Uterus (tissue), 4 donors: ENCODE results near the gene ARHGEF26. TPM values are rescaled to one million over a fixed set of nuclear protein-coding genes. Genes with fewer than 3 reads are reported as not detected.

Source experiments
- DNase-seq, 2 donors: peaks; one replicate each; pipeline ENCODE4 v3.0.0-alpha.2; 2019 to 2020
- H3K27ac ChIP-seq, 2 donors: fragments of 200-600 bp; sonication (generic); 1 replicate in 1 of 2; 2 replicates in 1 of 2; pipeline ENCODE4 v1.5.1; 2016 to 2018
- H3K27me3 ChIP-seq, 2 donors: fragments of 200-600 bp; sonication (generic); one replicate each; pipeline ENCODE4 v1.5.1; 2018 to 2019; ENCODE audit warnings: control low read depth in 1 of 2
- H3K36me3 ChIP-seq, 2 donors: fragments of 200-600 bp; sonication (generic); one replicate each; pipeline ENCODE4 v1.5.1; 2019; ENCODE audit warnings: control low read depth in 1 of 2
- H3K4me1 ChIP-seq, 2 donors: fragments of 200-600 bp; sonication (generic); one replicate each; pipeline ENCODE4 v1.5.1; 2018 to 2019; ENCODE audit warnings: control low read depth in 1 of 2
- H3K4me3 ChIP-seq, 2 donors: fragments of 200-600 bp; sonication (generic); 1 replicate in 1 of 2; 2 replicates in 1 of 2; pipeline ENCODE4 v1.5.1; 2018 to 2019; ENCODE audit warnings: mild to moderate bottlenecking in 1 of 2
- H3K9me3 ChIP-seq, 2 donors: fragments of 200-600 bp; sonication (generic); one replicate each; pipeline ENCODE4 v1.5.1; 2019; ENCODE audit warnings: control low read depth in 1 of 2
- CTCF ChIP-seq, 4 experiments: fragments of 200-600 bp in 2 of 4; fragments of 450-650 bp in 2 of 4; sonication (generic) in 2 of 4; IDR thresholded peaks; one replicate each; pipeline ENCODE4 v1.5.1; 2016 to 2019; ENCODE audit warnings: antibody characterized with exemption in 4 of 4, mild to moderate bottlenecking in 2 of 4, moderate library complexity in 1 of 4
- POLR2A ChIP-seq, 2 donors: fragments of 450-650 bp; IDR thresholded peaks; one replicate each; pipeline ENCODE4 v1.6.1; 2016; ENCODE audit warnings: antibody characterized with exemption in 2 of 2, mild to moderate bottlenecking in 1 of 2, moderate library complexity in 1 of 2
- intact Hi-C: fragments of 100-400 bp; cut with DNase I; formaldehyde crosslinking; loops from one replicate; pipeline ENCODE4 v1.15.1; 2023; ENCODE audit warnings: low total_unique reads
- total RNA-seq, 4 donors: library from RNA; depleted of rRNA in 3 of 4; stranded (reverse); fragments of >200 nt in 3 of 4; gene quantifications; one replicate each; pipeline versions ENCODE4 v1.1.0 to v1.2.4, GENCODE V29; 2014 to 2023
- donor health status: DM: yes; HTN: yes; CAD: no.

ARHGEF26 gene, protein sequence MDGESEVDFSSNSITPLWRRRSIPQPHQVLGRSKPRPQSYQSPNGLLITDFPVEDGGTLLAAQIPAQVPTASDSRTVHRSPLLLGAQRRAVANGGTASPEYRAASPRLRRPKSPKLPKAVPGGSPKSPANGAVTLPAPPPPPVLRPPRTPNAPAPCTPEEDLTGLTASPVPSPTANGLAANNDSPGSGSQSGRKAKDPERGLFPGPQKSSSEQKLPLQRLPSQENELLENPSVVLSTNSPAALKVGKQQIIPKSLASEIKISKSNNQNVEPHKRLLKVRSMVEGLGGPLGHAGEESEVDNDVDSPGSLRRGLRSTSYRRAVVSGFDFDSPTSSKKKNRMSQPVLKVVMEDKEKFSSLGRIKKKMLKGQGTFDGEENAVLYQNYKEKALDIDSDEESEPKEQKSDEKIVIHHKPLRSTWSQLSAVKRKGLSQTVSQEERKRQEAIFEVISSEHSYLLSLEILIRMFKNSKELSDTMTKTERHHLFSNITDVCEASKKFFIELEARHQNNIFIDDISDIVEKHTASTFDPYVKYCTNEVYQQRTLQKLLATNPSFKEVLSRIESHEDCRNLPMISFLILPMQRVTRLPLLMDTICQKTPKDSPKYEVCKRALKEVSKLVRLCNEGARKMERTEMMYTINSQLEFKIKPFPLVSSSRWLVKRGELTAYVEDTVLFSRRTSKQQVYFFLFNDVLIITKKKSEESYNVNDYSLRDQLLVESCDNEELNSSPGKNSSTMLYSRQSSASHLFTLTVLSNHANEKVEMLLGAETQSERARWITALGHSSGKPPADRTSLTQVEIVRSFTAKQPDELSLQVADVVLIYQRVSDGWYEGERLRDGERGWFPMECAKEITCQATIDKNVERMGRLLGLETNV
- 10 to 100 TPM; 13.5 to 43.5 (median 16.6) TPM for total RNA-seq

DNA sequence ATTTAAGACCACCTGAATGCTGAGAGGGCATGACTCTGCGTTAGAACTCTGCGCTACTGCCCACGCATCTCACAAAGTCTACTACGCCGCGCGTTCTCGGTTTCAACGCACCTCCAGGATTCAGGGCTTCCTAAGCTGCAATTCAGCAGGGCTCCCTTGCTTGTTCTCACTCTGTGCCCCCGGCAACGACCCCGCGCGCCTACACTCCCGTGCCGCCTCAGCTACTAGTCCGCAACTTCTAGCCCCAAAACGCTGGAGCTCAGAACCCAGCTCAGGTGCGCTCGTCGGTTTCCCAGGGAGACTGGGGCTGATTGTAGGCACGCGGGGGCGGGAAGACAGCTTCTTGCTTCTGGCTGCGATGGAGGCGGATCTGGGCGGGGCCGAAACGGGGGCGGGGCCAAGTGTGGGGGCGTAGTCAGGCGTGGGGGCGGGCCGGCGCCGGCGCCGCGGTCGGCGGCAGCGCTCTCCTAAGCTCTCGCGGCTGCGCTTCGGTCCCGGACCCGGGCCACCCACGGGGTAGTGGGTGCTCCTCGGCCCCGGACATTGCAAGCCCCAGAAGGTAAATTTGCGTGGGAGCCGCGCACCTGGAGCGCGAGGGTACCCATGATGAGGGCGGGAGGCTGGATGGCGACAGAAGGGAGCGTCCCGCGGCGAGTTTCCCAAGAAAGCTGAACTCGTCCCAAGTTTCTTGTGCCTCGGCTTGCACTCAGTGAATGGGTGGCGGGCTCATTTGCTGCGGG lies at the start of gene ARHGEF26:
Gene ARHGEF26 (plus strand): TSS at position 430 of the 740 bp plus-strand sequence. CDS start 603 bp downstream, outside the sequence.
- intact Hi-C loops = no loop called here
- TF ChIP-seq POLR2A (IDR thresholded peaks at IDR 0.05) (peak; percentile 22 to 61), CTCF (IDR thresholded peaks at IDR 0.05) (no peak)
- H3K4me1 ChIP-seq = no peaks in the 10 kb centered on the region
- H3K27me3 ChIP-seq = no peaks in the 10 kb centered on the region
- H3K4me3 ChIP-seq = peak within 1 kb of the TSS; percentile 57 to 72
- peak; percentile 89 to 90 for DNase-seq
- no peaks in the 10 kb centered on the region for H3K36me3 ChIP-seq
- H3K27ac ChIP-seq = peak within 1 kb of the TSS; percentile 72 to 74
- H3K9me3 ChIP-seq = no peaks in the 10 kb centered on the region

DNA sequence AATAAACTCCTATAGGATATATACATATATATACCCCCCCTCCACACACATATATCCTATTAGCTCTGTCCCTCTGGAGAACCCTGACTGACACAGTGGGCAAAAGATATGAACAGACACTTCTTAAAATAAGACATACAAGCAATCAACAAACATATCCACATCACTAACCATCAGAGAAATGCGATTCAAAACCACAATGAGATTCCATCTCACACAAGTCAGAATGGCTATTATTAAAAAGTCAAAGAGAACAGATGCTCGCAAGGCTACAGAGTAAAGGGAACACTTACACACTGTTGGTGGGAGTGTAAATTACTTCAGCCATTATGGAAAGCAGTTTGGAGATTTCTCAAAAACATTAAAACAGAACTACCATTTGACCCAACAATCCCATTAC lies 46.2 kb upstream of the ARHGEF26 start:
- Histone ChIP-seq H3K27ac (no peak overlapping the region), H3K4me1 (no peaks in the 10 kb centered on the region), H3K36me3 (no peaks in the 10 kb centered on the region), H3K4me3 (no peak overlapping the region), H3K9me3 (no peaks in the 10 kb centered on the region), H3K27me3 (no peaks in the 10 kb centered on the region)
- DNase-seq = no peak
- no peak for TF ChIP-seq POLR2A (IDR thresholded peaks at IDR 0.05)
- no peak for TF ChIP-seq CTCF (IDR thresholded peaks at IDR 0.05)
- intact Hi-C loops = no loop called here

- TF ChIP-seq CTCF (IDR thresholded peaks at IDR 0.05) (no peak), POLR2A (IDR thresholded peaks at IDR 0.05) (no peak)
- H3K27me3 ChIP-seq = no peaks in the 10 kb centered on the region
- intact Hi-C loops = no loop called here
- H3K4me3 ChIP-seq = no peak overlapping the region
- no peak for DNase-seq
- no peak overlapping the region for H3K27ac ChIP-seq
- H3K4me1 ChIP-seq = no peaks in the 10 kb centered on the region
- no peaks in the 10 kb centered on the region for H3K36me3 ChIP-seq
- no peaks in the 10 kb centered on the region for H3K9me3 ChIP-seq
These were observed 42.5 kb upstream of the ARHGEF26 start for GRCh38 chr3:154078672-154079071.

GRCh38 chr3:154081305-154081704 lies 39.9 kb upstream of the ARHGEF26 start:
- Histone ChIP-seq H3K27me3 (no peaks in the 10 kb centered on the region), H3K36me3 (no peaks in the 10 kb centered on the region), H3K9me3 (no peaks in the 10 kb centered on the region), H3K27ac (no peak overlapping the region), H3K4me1 (no peaks in the 10 kb centered on the region), H3K4me3 (no peak overlapping the region)
- intact Hi-C loops = no loop called here
- TF ChIP-seq CTCF (IDR thresholded peaks at IDR 0.05) (no peak), POLR2A (IDR thresholded peaks at IDR 0.05) (no peak)
- no peak for DNase-seq
